Keratinocyte (primary cell): ENCODE data around the gene DHODH. TPM values are rescaled to one million over a fixed set of nuclear protein-coding genes. Genes with fewer than 3 reads are reported as not detected.

ENCODE experiments used
- DNase-seq: peaks from one replicate; pipeline ENCODE4 v3.0.0-alpha.2; 2011; ENCODE audit warnings: low read depth, missing footprints, low spot score
- FAIRE-seq: peaks from 2 replicates; lab custom pipeline; 2011; peaks lifted over from hg19 to GRCh38; lab: Jason Lieb, UNC
- H2AFZ ChIP-seq: 2 replicates; pipeline ENCODE4 v1.6.0; 2012; ENCODE audit warnings: low read length, control low read depth, inconsistent platforms; ENCODE audit not compliant: control insufficient read depth
- H3K27ac ChIP-seq: 2 replicates; pipeline ENCODE4 v1.5.1; 2011; ENCODE audit warnings: low read length; ENCODE audit not compliant: control insufficient read depth, insufficient read depth
- H3K27me3 ChIP-seq: 3 replicates; pipeline ENCODE4 v1.6.0; 2011; ENCODE audit warnings: low read length; ENCODE audit not compliant: control insufficient read depth, insufficient read depth; ENCODE audit errors: extremely low read depth
- H3K36me3 ChIP-seq, 2 experiments: 2 replicates in 1 of 2; 3 replicates in 1 of 2; pipeline ENCODE4 v1.5.1; 2011; ENCODE audit warnings: low read length in 2 of 2, mild to moderate bottlenecking in 1 of 2; ENCODE audit not compliant: control insufficient read depth in 2 of 2, insufficient read depth in 2 of 2; ENCODE audit errors: extremely low read depth in 1 of 2
- H3K4me1 ChIP-seq: 3 replicates; pipeline ENCODE4 v1.5.1; 2011; ENCODE audit warnings: low read length; ENCODE audit not compliant: control insufficient read depth, insufficient read depth; ENCODE audit errors: extremely low read depth
- H3K4me2 ChIP-seq: 3 replicates; pipeline ENCODE4 v1.6.0; 2011; ENCODE audit warnings: low read depth, low read length; ENCODE audit not compliant: control insufficient read depth, insufficient read depth; ENCODE audit errors: extremely low read depth
- H3K4me3 ChIP-seq, 3 experiments: fragments of 200-600 bp in 1 of 3; sonication (generic) in 1 of 3; 2 replicates in 2 of 3; 3 replicates in 1 of 3; pipeline ENCODE4 v1.5.1; 2011 to 2016; ENCODE audit warnings: low read length in 3 of 3, mild to moderate bottlenecking in 3 of 3, control low read depth in 2 of 3, inconsistent platforms in 1 of 3, low read depth in 1 of 3, mixed read lengths in 1 of 3, mixed run types in 1 of 3, moderate library complexity in 1 of 3; ENCODE audit not compliant: control insufficient read depth in 2 of 3, insufficient read depth in 2 of 3; ENCODE audit errors: extremely low read depth in 1 of 3
- H3K79me2 ChIP-seq: 2 replicates; pipeline ENCODE4 v1.6.0; 2012; ENCODE audit warnings: low read length; ENCODE audit not compliant: control insufficient read depth, insufficient read depth
- H3K9ac ChIP-seq: 3 replicates; pipeline ENCODE4 v1.6.0; 2011; ENCODE audit warnings: low read length; ENCODE audit not compliant: control insufficient read depth, insufficient read depth; ENCODE audit errors: extremely low read depth
- H3K9me1 ChIP-seq: 3 replicates; pipeline ENCODE4 v1.6.0; 2011; ENCODE audit warnings: low read length; ENCODE audit not compliant: control insufficient read depth, insufficient read depth; ENCODE audit errors: extremely low read depth
- H3K9me3 ChIP-seq: 2 replicates; pipeline ENCODE4 v1.5.1; 2012; ENCODE audit warnings: low read depth, low read length; ENCODE audit not compliant: control insufficient read depth
- H4K20me1 ChIP-seq: 3 replicates; pipeline ENCODE4 v1.6.0; 2011; ENCODE audit warnings: low read length; ENCODE audit not compliant: control insufficient read depth, insufficient read depth; ENCODE audit errors: extremely low read depth
- EZH2 ChIP-seq: IDR thresholded peaks from one replicate; pipeline ENCODE4 v1.6.1; 2012; ENCODE audit warnings: inconsistent platforms, mild to moderate bottlenecking, low read length, moderate library complexity
- dilution Hi-C: fragments of 300-500 bp; cut with MboI; formaldehyde crosslinking; loops from one replicate; pipeline ENCODE4 v1.7.0; 2020; ENCODE audit warnings: low sequenced_read_pairs; ENCODE audit not compliant: extremely low pct_ligation_motif_present
- polyA plus RNA-seq, 5 experiments: library from polyadenylated mRNA; depleted of rRNA in 3 of 5; stranded (reverse) in 3 of 5; stranded (forward) in 1 of 5; unstranded in 1 of 5; fragments of >200 nt; gene quantifications; 1 replicate in 1 of 5; 2 replicates in 3 of 5; 3 replicates in 1 of 5; pipeline versions ENCODE4 v1.2.1 to v1.2.3, GENCODE V29; 2011 to 2012; ENCODE audit warnings: missing spikeins in 2 of 5, low read depth in 1 of 5, low replicate concordance in 1 of 5
- TF ChIP-seq, protein P1 (sequence below), 3 experiments: IDR thresholded peaks in 1 of 3; conservative IDR thresholded peaks in 1 of 3; optimal IDR thresholded peaks in 1 of 3; 2 replicates in 2 of 3; 3 replicates in 1 of 3; pipeline versions ENCODE3 to v1.5.1; 2011; ENCODE audit warnings: low read length in 3 of 3, mild to moderate bottlenecking in 3 of 3, moderate library complexity in 2 of 3, control low read depth in 1 of 3, inconsistent platforms in 1 of 3; ENCODE audit not compliant: insufficient read depth in 2 of 3; ENCODE audit errors: extremely low read depth in 1 of 3

The DHODH gene
- polyA plus RNA-seq, 1 donor (not counting 4 experiments of a cell fraction or from before 2014, with no cell fraction given), result 5.4 TPM

GRCh38 chr16:72023962-72024361, 15.4 kb downstream of the DHODH start:
- Histone ChIP-seq H3K27ac (no peak overlapping the region), H3K9me1 (no peaks in the 10 kb centered on the region), H2AFZ (no peak overlapping the region), H3K79me2 (no peaks in the 10 kb centered on the region), H3K9ac (no peak overlapping the region), H3K4me2 (no peak overlapping the region), H3K4me3 (no peak overlapping the region), H3K9me3 (no peaks in the 10 kb centered on the region), H3K36me3 (peaks cover 2 to 12% of the 10 kb centered on the region in 2 experiments), H3K4me1 (no peaks in the 10 kb centered on the region), H3K27me3 (no peaks in the 10 kb centered on the region), H4K20me1 (no peaks in the 10 kb centered on the region)
- no peak for TF ChIP-seq EZH2
- TF ChIP-seq, protein P1, sequence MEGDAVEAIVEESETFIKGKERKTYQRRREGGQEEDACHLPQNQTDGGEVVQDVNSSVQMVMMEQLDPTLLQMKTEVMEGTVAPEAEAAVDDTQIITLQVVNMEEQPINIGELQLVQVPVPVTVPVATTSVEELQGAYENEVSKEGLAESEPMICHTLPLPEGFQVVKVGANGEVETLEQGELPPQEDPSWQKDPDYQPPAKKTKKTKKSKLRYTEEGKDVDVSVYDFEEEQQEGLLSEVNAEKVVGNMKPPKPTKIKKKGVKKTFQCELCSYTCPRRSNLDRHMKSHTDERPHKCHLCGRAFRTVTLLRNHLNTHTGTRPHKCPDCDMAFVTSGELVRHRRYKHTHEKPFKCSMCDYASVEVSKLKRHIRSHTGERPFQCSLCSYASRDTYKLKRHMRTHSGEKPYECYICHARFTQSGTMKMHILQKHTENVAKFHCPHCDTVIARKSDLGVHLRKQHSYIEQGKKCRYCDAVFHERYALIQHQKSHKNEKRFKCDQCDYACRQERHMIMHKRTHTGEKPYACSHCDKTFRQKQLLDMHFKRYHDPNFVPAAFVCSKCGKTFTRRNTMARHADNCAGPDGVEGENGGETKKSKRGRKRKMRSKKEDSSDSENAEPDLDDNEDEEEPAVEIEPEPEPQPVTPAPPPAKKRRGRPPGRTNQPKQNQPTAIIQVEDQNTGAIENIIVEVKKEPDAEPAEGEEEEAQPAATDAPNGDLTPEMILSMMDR (optimal IDR thresholded peaks at IDR 0.05 in 1 of 3, IDR thresholded peaks at IDR 0.05 in 1 of 3, conservative IDR thresholded peaks at IDR 0.05 in 1 of 3; ENCODE audit: extremely low read depth in 1 of 3, insufficient read depth in 2 of 3, low read length in 3 of 3), result no peak
- FAIRE-seq (no peak), DNase-seq (no peak)
- dilution Hi-C loops, result no loop called here

GRCh38 chr16:72024862-72025382, 16.4 kb downstream of the DHODH start:
- Histone ChIP-seq H3K27ac (no peak overlapping the region), H3K4me2 (no peak overlapping the region)
- TF ChIP-seq, protein P1 (optimal IDR thresholded peaks at IDR 0.05 in 1 of 3, IDR thresholded peaks at IDR 0.05 in 1 of 3, conservative IDR thresholded peaks at IDR 0.05 in 1 of 3; ENCODE audit: extremely low read depth in 1 of 3, insufficient read depth in 2 of 3, low read length in 3 of 3), result no peak
- no peak for TF ChIP-seq EZH2

More at GRCh38 chr16:72024862-72025382, 16.4 kb downstream of the DHODH start:
- no peak for FAIRE-seq
- DNase-seq, result no peak
- H3K9me1 ChIP-seq, result no peaks in the 10 kb centered on the region
- H3K9ac ChIP-seq, result no peak overlapping the region
- no peak overlapping the region for H3K4me3 ChIP-seq
- no peaks in the 10 kb centered on the region for H3K4me1 ChIP-seq
- no peaks in the 10 kb centered on the region for H3K79me2 ChIP-seq
- H3K27me3 ChIP-seq, result no peaks in the 10 kb centered on the region
- peaks cover 2 to 12% of the 10 kb centered on the region in 2 experiments for H3K36me3 ChIP-seq
- H2AFZ ChIP-seq, result no peak overlapping the region
- dilution Hi-C loops, result no loop called here
- no peaks in the 10 kb centered on the region for H3K9me3 ChIP-seq
- no peaks in the 10 kb centered on the region for H4K20me1 ChIP-seq
